ENCODE results near the gene AFF2.

- TF ChIP-seq CTCF (IDR thresholded peaks at IDR 0.05) = no peak
- TF ChIP-seq POLR2A (IDR thresholded peaks at IDR 0.05) = no peak
These were observed 38.2 kb downstream of the AFF2 start for GRCh38 chrX:148538582-148538981.

Measured in esophagus squamous epithelium (tissue), 4 donors.